Measurements from ENCODE around the gene RRP15. TPM values are rescaled to one million over a fixed set of nuclear protein-coding genes. Genes with fewer than 3 reads are reported as not detected.

The RRP15 gene
- total and polyA plus RNA-seq, 2 of the 8 experiments (the other 6 are each of a cell fraction or from before 2014, with no cell fraction given) = 3.7 to 52.8 TPM

DNA sequence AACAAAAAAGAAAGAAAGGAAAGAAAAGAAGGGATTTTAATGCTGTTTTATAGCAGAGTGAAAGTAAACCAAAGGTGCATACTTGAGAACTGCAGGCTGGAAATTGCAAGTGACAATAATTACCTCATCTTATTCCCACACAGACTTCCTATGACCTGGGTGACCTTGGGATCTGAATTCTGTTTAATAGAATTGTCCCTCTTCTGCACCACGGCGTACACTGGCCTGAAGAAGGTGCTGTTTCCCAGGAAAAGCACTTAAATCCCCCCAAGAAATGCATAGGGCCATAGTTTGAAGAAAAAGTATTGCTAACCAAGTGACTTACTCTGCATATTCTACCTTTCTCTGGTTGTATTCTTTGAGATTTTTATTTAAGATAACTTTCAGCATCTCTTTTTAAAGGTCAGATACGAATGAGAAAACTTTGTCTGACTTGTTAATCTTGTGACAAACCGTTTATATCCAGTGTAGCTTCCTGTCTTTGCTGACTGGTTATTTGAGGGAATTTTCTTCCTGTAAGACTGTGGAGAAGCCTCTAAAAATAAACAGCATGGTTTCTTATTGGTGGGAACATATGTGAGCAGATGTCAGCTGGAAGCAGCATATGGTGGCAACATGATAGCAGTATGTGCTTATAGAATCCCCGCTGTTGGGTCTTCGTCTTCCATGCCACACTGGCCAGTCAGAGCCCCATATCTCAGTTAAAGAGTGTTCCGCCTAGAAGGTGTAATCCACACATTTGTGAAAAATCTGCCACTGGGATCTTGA, 76.4 kb downstream of the RRP15 start:
- Histone ChIP-seq H2AFZ (ENCODE audit: low read length) (no peak overlapping the region), H3K14ac (ENCODE audit: insufficient read length) (no peak overlapping the region), H2BK5ac (ENCODE audit: low read depth, low read length) (no peak overlapping the region), H3K18ac (ENCODE audit: extremely low read depth, low read length) (no peak overlapping the region), H2BK120ac (replicated peaks; ENCODE audit: low read depth, low read length) (no peak overlapping the region), H3K36me3 (ENCODE audit: control insufficient read depth in 2 of 4, insufficient read depth in 4 of 4, low read length in 3 of 4) (no peaks in the 10 kb centered on the region), H4K5ac (ENCODE audit: insufficient read length, low read depth, low read length) (no peak overlapping the region), H2BK12ac (ENCODE audit: low read depth, low read length) (no peak overlapping the region), H4K8ac (ENCODE audit: extremely low read depth, insufficient read depth, low read length) (no peak overlapping the region), H3K4me3 (ENCODE audit: extremely low read depth in 1 of 4, insufficient read depth in 2 of 4, low read depth in 3 of 4, low read length in 4 of 4) (no peak overlapping the region), H3K4me2 (ENCODE audit: insufficient read depth in 1 of 2, low read depth in 2 of 2, low read length in 2 of 2) (no peak overlapping the region), H3K9me3 (ENCODE audit: insufficient read depth in 2 of 2, low read depth in 1 of 2, low read length in 1 of 2) (no peaks in the 10 kb centered on the region), H3K56ac (replicated peaks; ENCODE audit: insufficient read length, low read depth, low read length) (no peak overlapping the region), H4K20me1 (replicated peaks in 1 of 2; ENCODE audit: control insufficient read depth in 1 of 2, insufficient read depth in 2 of 2, low read length in 2 of 2) (no peaks in the 10 kb centered on the region), H3K79me1 (ENCODE audit: low read depth, low read length) (no peaks in the 10 kb centered on the region), H4K91ac (replicated peaks; ENCODE audit: insufficient read length, low read length) (no peak overlapping the region), H2BK20ac (ENCODE audit: low read length) (no peak overlapping the region), H3K23ac (ENCODE audit: insufficient read length) (no peak overlapping the region), H3K4me1 (replicated peaks in 1 of 4; ENCODE audit: control insufficient read depth in 3 of 4, insufficient read depth in 4 of 4, low read length in 3 of 4) (peaks cover 0 to 2% (median 0%) of the 10 kb centered on the region in 4 experiments; a peak in 1 of 7 replicates), H3K23me2 (ENCODE audit: low read depth, low read length) (no peaks in the 10 kb centered on the region), H3K9ac (replicated peaks in 1 of 4; ENCODE audit: extremely low read depth in 1 of 4, low read depth in 3 of 4, low read length in 3 of 4) (no peak overlapping the region), H3K79me2 (ENCODE audit: control insufficient read depth in 1 of 2, insufficient read depth in 2 of 2, low read length in 2 of 2) (no peaks in the 10 kb centered on the region), H3K27ac (ENCODE audit: low read depth, low read length) (no peak overlapping the region), H2BK15ac (ENCODE audit: low read length) (no peak overlapping the region), H3K27me3 (replicated peaks in 1 of 4; ENCODE audit: control insufficient read depth in 3 of 4, extremely low read depth in 1 of 4, insufficient read depth in 3 of 4, low read length in 3 of 4) (no peaks in the 10 kb centered on the region), H3K4ac (replicated peaks; ENCODE audit: insufficient read length, low read depth, low read length) (no peak overlapping the region), H2AK5ac (ENCODE audit: low read depth, low read length) (no peak overlapping the region)
- ChIA-PET POLR2A (ENCODE audit: partially characterized antibody) (no interaction called here), CTCF (ENCODE audit: partially characterized antibody) (interaction anchor here (0.6 to 1.6 kb wide), 12 partner anchors 10 to 706 kb away, joined by 3 to 4 read pairs (median 3); no protein-coding TSS in a partner anchor)
- WGBS, 2 experiments (ENCODE audit: extremely low coverage in 1 of 2, insufficient coverage in 1 of 2, insufficient read length in 1 of 2, insufficient replicate concordance in 2 of 2, low coverage in 1 of 2, low lambda C conversion rate in 2 of 2, missing lambda C conversion rate in 1 of 2) = 83% methylated on average over 7 of the region's 7 CpGs; no CpG with 5 or more reads in 1 of the 2 experiments
- FAIRE-seq (no peak), DNase-seq (ENCODE audit: low read depth in 1 of 2, low spot score in 2 of 2) (peak in 1 of 2 experiments; percentile 39)
- TF ChIP-seq, protein P1, sequence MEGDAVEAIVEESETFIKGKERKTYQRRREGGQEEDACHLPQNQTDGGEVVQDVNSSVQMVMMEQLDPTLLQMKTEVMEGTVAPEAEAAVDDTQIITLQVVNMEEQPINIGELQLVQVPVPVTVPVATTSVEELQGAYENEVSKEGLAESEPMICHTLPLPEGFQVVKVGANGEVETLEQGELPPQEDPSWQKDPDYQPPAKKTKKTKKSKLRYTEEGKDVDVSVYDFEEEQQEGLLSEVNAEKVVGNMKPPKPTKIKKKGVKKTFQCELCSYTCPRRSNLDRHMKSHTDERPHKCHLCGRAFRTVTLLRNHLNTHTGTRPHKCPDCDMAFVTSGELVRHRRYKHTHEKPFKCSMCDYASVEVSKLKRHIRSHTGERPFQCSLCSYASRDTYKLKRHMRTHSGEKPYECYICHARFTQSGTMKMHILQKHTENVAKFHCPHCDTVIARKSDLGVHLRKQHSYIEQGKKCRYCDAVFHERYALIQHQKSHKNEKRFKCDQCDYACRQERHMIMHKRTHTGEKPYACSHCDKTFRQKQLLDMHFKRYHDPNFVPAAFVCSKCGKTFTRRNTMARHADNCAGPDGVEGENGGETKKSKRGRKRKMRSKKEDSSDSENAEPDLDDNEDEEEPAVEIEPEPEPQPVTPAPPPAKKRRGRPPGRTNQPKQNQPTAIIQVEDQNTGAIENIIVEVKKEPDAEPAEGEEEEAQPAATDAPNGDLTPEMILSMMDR (IDR thresholded peaks at IDR 0.05; ENCODE audit: control extremely low read depth in 1 of 3, insufficient read depth in 1 of 3, low read depth in 1 of 3, low read length in 3 of 3) = peak; percentile 34 to 67 (median 61)
- no peak for TF ChIP-seq CTBP2 (IDR thresholded peaks at IDR 0.05; ENCODE audit: borderline replicate concordance, insufficient read depth, insufficient read length, low read length)
- peak; percentile 88 to 90 for TF ChIP-seq RAD21 (IDR thresholded peaks at IDR 0.05 in 1 of 2, conservative IDR thresholded peaks at IDR 0.05 in 1 of 2; ENCODE audit: low read depth in 2 of 2, low read length in 2 of 2)

Measured in H1 (cell line).